Spleen (tissue), 7 donors: Measurements from ENCODE around the gene NSUN6.

Source experiments
- POLR2A ChIP-seq, 3 donors: fragments of 450-650 bp; IDR thresholded peaks; one replicate each; pipeline ENCODE4 v1.5.1; 2017; ENCODE audit warnings: antibody characterized with exemption in 3 of 3, mild to moderate bottlenecking in 1 of 3
- POLR2AphosphoS5 ChIP-seq, 3 donors: sonication (generic); formaldehyde crosslinking; IDR thresholded peaks; one replicate each; pipeline ENCODE4 v1.5.1; 2017; ENCODE audit warnings: antibody characterized with exemption in 3 of 3
- TF ChIP-seq, protein P1 (sequence below), 11 experiments: fragments of 200-600 bp in 7 of 11; fragments of 450-650 bp in 4 of 11; sonication (generic) in 4 of 11; IDR thresholded peaks in 8 of 11; conservative IDR thresholded peaks in 3 of 11; 1 replicate in 7 of 11; 2 replicates in 4 of 11; pipeline versions ENCODE4 v1.4.0 to v1.8.0; 2016 to 2021; ENCODE audit warnings: antibody characterized with exemption in 11 of 11, inconsistent platforms in 4 of 11, mild to moderate bottlenecking in 1 of 11
- donor health status: DM: no; HTN: no; CAD: no; lungs with moderate emphysema.
- donor health status: DM: no; HTN: no; CAD: no.
- donor health status: DM: no; HTN: no; CAD: no.

GRCh38 chr10:18540195-18540594, 111.2 kb downstream of the NSUN6 start:
- TF ChIP-seq, protein P1, sequence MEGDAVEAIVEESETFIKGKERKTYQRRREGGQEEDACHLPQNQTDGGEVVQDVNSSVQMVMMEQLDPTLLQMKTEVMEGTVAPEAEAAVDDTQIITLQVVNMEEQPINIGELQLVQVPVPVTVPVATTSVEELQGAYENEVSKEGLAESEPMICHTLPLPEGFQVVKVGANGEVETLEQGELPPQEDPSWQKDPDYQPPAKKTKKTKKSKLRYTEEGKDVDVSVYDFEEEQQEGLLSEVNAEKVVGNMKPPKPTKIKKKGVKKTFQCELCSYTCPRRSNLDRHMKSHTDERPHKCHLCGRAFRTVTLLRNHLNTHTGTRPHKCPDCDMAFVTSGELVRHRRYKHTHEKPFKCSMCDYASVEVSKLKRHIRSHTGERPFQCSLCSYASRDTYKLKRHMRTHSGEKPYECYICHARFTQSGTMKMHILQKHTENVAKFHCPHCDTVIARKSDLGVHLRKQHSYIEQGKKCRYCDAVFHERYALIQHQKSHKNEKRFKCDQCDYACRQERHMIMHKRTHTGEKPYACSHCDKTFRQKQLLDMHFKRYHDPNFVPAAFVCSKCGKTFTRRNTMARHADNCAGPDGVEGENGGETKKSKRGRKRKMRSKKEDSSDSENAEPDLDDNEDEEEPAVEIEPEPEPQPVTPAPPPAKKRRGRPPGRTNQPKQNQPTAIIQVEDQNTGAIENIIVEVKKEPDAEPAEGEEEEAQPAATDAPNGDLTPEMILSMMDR (IDR thresholded peaks at IDR 0.05 in 8 of 11, conservative IDR thresholded peaks at IDR 0.05 in 3 of 11) = no peak
- TF ChIP-seq POLR2A (IDR thresholded peaks at IDR 0.05) (no peak), POLR2AphosphoS5 (IDR thresholded peaks at IDR 0.05) (no peak)
